ENCODE results near the gene CH25H.

- no peak for TF ChIP-seq POLR2A (IDR thresholded peaks at IDR 0.05)
- no peak for TF ChIP-seq CTCF (IDR thresholded peaks at IDR 0.05)
Measured at GRCh38 chr10:89245802-89246201, 38.7 kb upstream of the CH25H start.

Data from heart left ventricle (tissue), 13 donors.